CD14-positive monocyte (primary cell): ENCODE measurements around the gene PIAS1. TPM values are rescaled to one million over a fixed set of nuclear protein-coding genes. Genes with fewer than 3 reads are reported as not detected.

ENCODE experiments used
- DNase-seq, 3 donors: peaks; one replicate each; pipeline ENCODE4 v3.0.0-alpha.2; 2011 to 2022
- H2AFZ ChIP-seq: 2 replicates; pipeline ENCODE4 v1.6.0; 2012; ENCODE audit warnings: mild to moderate bottlenecking, low read depth, low read length, inconsistent platforms; ENCODE audit not compliant: insufficient read depth, poor library complexity, severe bottlenecking
- H3K27ac ChIP-seq, 2 donors: 1 replicate in 1 of 2; 2 replicates in 1 of 2; pipeline ENCODE4 v1.5.1; 2012 to 2013; ENCODE audit warnings: low read length in 2 of 2, control low read depth in 1 of 2, inconsistent platforms in 1 of 2, low read depth in 1 of 2, mild to moderate bottlenecking in 1 of 2
- H3K27me3 ChIP-seq, 2 donors: one replicate each; pipeline versions ENCODE4 v1.6.0 to v1.6.1; 2011 to 2013; ENCODE audit warnings: low read length in 2 of 2; ENCODE audit not compliant: control insufficient read depth in 2 of 2, insufficient read depth in 2 of 2
- H3K36me3 ChIP-seq, 2 donors: replicated peaks in 1 of 2; 1 replicate in 1 of 2; 2 replicates in 1 of 2; pipeline versions ENCODE4 v1.5.1 to v1.6.1; 2012 to 2013; ENCODE audit warnings: low read length in 2 of 2, control low read depth in 1 of 2, inconsistent platforms in 1 of 2, mild to moderate bottlenecking in 1 of 2; ENCODE audit not compliant: insufficient read depth in 2 of 2, control insufficient read depth in 1 of 2
- H3K4me1 ChIP-seq, 2 donors: 1 replicate in 1 of 2; 2 replicates in 1 of 2; pipeline versions ENCODE4 v1.5.1 to v1.6.1; 2012 to 2013; ENCODE audit warnings: low read length in 2 of 2, control low read depth in 1 of 2, inconsistent platforms in 1 of 2, mild to moderate bottlenecking in 1 of 2, moderate library complexity in 1 of 2; ENCODE audit not compliant: insufficient read depth in 2 of 2, control insufficient read depth in 1 of 2
- H3K4me2 ChIP-seq: replicated peaks from 2 replicates; pipeline ENCODE3; 2012; ENCODE audit warnings: low read length, moderate library complexity, mild to moderate bottlenecking; ENCODE audit not compliant: poor library complexity, severe bottlenecking; ENCODE audit errors: extremely low read depth
- H3K4me3 ChIP-seq, 3 experiments: fragments of 200-600 bp in 1 of 3; sonication (generic) in 1 of 3; replicated peaks in 1 of 3; 1 replicate in 2 of 3; 2 replicates in 1 of 3; pipeline ENCODE4 v1.5.1; 2011 to 2013; ENCODE audit warnings: low read length in 3 of 3, mild to moderate bottlenecking in 3 of 3, control low read depth in 2 of 3, low read depth in 2 of 3, inconsistent platforms in 1 of 3, moderate library complexity in 1 of 3
- H3K79me2 ChIP-seq: 2 replicates; pipeline ENCODE4 v1.6.0; 2012; ENCODE audit warnings: mild to moderate bottlenecking, control low read depth, inconsistent platforms, low read length, moderate library complexity; ENCODE audit not compliant: insufficient read depth
- H3K9ac ChIP-seq: 2 replicates; pipeline ENCODE4 v1.6.0; 2017; ENCODE audit warnings: low read length, mild to moderate bottlenecking; ENCODE audit not compliant: insufficient read depth, poor library complexity, severe bottlenecking
- H3K9me3 ChIP-seq, 2 donors: replicated peaks in 1 of 2; 1 replicate in 1 of 2; 2 replicates in 1 of 2; pipeline versions ENCODE4 v1.5.1 to v1.6.1; 2012 to 2013; ENCODE audit warnings: low read length in 2 of 2, control low read depth in 1 of 2; ENCODE audit not compliant: control insufficient read depth in 1 of 2, insufficient read depth in 1 of 2
- H4K20me1 ChIP-seq: 2 replicates; pipeline ENCODE4 v1.6.0; 2012; ENCODE audit warnings: mild to moderate bottlenecking, low read length, control low read depth, moderate library complexity; ENCODE audit not compliant: insufficient read depth
- H3K27ac Mint-ChIP-seq, 7 donors: one replicate each; pipeline ENCODE4 v1.8.0; 2020; ENCODE audit warnings: mild to moderate bottlenecking in 7 of 7, mixed read lengths in 7 of 7, moderate library complexity in 6 of 7, inconsistent platforms in 2 of 7
- H3K27me3 Mint-ChIP-seq, 3 donors: one replicate each; pipeline ENCODE4 v1.8.0; 2021 to 2022; ENCODE audit warnings: low read depth in 3 of 3, mild to moderate bottlenecking in 3 of 3, mixed read lengths in 3 of 3, moderate library complexity in 3 of 3, inconsistent platforms in 1 of 3
- H3K36me3 Mint-ChIP-seq, 2 donors: one replicate each; pipeline ENCODE4 v1.8.0; 2020; ENCODE audit warnings: mixed read lengths in 2 of 2, inconsistent platforms in 1 of 2, mild to moderate bottlenecking in 1 of 2
- H3K4me1 Mint-ChIP-seq: one replicate; pipeline ENCODE4 v1.8.0; 2020; ENCODE audit warnings: mild to moderate bottlenecking, mixed read lengths
- H3K4me3 Mint-ChIP-seq, 2 donors: one replicate each; pipeline ENCODE4 v1.8.0; 2020; ENCODE audit warnings: mild to moderate bottlenecking in 2 of 2, mixed read lengths in 2 of 2, moderate library complexity in 1 of 2
- H3K9me3 Mint-ChIP-seq, 7 donors: one replicate each; pipeline ENCODE4 v1.8.0; 2020 to 2022; ENCODE audit warnings: mixed read lengths in 7 of 7, mild to moderate bottlenecking in 6 of 7, moderate library complexity in 6 of 7, inconsistent platforms in 2 of 7
- WGBS: methylation state at CpG from one replicate; pipeline ENCODE4 v1.1.5; 2013; ENCODE audit warnings: missing lambda C conversion rate; ENCODE audit not compliant: insufficient coverage; 5-methylcytosine and 5-hydroxymethylcytosine counted together
- intact Hi-C, 2 donors: fragments of 100-400 bp; cut with micrococcal nuclease; formaldehyde crosslinking; loops; one replicate each; pipeline versions ENCODE4 v1.15.0 to v1.15.1; 2023
- polyA plus RNA-seq, 3 donors: library from polyadenylated mRNA; depleted of rRNA in 1 of 3; unstranded in 2 of 3; stranded (reverse) in 1 of 3; fragments of 300-500 nt in 2 of 3; fragments of >200 nt in 1 of 3; fragmentation: Illumina TruSeq in 2 of 3; gene quantifications; 1 replicate in 2 of 3; 2 replicates in 1 of 3; pipeline ENCODE4 v1.2.3, GENCODE V29; 2012 to 2021
- TF ChIP-seq, protein P1 (sequence below): fragments of 200-600 bp; IDR thresholded peaks from one replicate; pipeline ENCODE4 v1.8.0; 2022; ENCODE audit warnings: antibody characterized with exemption, mild to moderate bottlenecking

Gene PIAS1
- polyA plus RNA-seq, 3 donors, result 47.3 to 109 (median 89.8) TPM

DNA sequence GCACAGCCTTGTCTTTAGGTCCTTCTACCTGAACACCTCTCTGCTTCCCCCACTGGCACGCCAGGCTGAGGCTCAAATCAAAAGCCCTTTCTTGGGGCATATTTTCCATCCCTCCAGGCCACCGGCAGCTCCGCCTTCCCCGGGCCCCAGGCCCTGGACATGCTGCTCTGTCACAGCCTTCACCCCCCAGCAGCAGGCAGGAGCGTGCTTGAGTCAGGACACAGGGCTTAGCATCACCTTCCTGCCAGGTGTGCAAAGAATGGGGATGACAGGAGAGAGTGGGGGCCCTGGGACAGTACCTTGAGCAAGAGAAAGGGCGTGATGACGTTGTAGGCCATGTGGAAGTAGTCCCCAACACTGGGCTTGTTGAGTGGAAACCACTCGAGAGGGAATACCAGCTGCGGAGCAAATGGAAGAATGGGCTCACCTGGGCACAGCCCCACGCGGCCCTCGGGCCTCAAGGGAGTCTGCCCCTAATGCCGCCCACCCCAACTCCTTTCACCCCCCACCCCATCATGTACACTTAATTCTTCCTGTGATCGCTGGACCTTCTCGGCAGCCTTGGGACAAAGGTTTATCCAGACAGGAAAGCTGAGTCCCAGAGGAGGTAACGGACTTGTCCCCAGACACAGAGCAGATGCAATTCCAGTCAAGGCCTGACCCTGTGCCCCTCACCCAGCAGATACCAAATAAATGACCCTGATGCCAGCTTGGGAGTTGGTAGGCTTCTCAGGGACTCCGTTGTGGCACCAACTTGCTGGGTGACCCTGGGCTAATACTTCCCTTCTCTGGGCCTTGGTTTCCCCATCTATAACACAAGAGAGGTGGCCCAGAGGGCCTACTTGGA lies 160.1 kb downstream of the PIAS1 start:
- Mint-ChIP-seq H3K4me3 (no peak overlapping the region), H3K4me1 (peaks cover 33% of the 10 kb centered on the region), H3K27me3 (peaks cover 0 to 2% (median 0%) of the 10 kb centered on the region in 3 donors), H3K27ac (peak overlapping the region in 6 of 7 donors; percentile 18 to 80 (median 48)), H3K36me3 (peaks cover 0 to 32% of the 10 kb centered on the region in 2 donors), H3K9me3 (no peaks in the 10 kb centered on the region)
- TF ChIP-seq, protein P1, sequence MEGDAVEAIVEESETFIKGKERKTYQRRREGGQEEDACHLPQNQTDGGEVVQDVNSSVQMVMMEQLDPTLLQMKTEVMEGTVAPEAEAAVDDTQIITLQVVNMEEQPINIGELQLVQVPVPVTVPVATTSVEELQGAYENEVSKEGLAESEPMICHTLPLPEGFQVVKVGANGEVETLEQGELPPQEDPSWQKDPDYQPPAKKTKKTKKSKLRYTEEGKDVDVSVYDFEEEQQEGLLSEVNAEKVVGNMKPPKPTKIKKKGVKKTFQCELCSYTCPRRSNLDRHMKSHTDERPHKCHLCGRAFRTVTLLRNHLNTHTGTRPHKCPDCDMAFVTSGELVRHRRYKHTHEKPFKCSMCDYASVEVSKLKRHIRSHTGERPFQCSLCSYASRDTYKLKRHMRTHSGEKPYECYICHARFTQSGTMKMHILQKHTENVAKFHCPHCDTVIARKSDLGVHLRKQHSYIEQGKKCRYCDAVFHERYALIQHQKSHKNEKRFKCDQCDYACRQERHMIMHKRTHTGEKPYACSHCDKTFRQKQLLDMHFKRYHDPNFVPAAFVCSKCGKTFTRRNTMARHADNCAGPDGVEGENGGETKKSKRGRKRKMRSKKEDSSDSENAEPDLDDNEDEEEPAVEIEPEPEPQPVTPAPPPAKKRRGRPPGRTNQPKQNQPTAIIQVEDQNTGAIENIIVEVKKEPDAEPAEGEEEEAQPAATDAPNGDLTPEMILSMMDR, result no peak
- no peak overlapping the region for H2AFZ ChIP-seq
- no peaks in the 10 kb centered on the region for H3K9me3 ChIP-seq
- H4K20me1 ChIP-seq, result peaks cover 26% of the 10 kb centered on the region
- H3K36me3 ChIP-seq, result peaks cover 0 to 35% of the 10 kb centered on the region in 2 donors
- H3K4me1 ChIP-seq, result peaks cover 31 to 37% of the 10 kb centered on the region in 2 donors
- intact Hi-C loops, result no loop called here
- H3K79me2 ChIP-seq, result peaks cover 58% of the 10 kb centered on the region
- over 99% methylated on average over 13 of the region's 17 CpGs for WGBS
- H3K4me2 ChIP-seq, result peak overlapping the region; percentile 18
- DNase-seq, result no peak
- H3K4me3 ChIP-seq, result no peak overlapping the region
- H3K27me3 ChIP-seq, result no peaks in the 10 kb centered on the region
- peak overlapping the region; percentile 44 to 73 for H3K27ac ChIP-seq
- H3K9ac ChIP-seq, result no peak overlapping the region

DNA sequence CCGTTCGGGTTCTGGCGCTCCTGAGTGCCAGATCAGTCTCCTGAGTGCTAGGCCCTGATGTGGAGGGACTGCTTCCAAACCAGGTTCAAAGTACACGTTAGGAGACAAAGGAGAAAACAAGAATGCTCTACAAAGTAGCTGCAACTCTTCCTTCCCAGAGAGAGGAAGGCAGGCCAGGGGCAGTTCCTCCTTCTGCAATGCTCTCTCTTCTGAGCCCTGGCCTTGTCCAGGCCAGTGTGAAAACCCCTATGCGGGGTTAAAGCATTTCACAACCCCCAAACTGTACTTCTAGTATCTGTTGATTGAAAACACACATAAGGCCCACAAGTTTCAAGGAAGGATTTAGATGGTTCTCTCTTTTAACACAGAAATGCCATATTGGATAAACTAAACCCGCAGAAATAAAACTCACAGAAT lies 160.7 kb downstream of the PIAS1 start:
- H3K27ac Mint-ChIP-seq, result peak overlapping the region in 6 of 7 donors; percentile 18 to 80 (median 42)

More for the DNA sequence above, 160.7 kb downstream of the PIAS1 start:
- Histone ChIP-seq H3K4me3 (no peak overlapping the region), H3K9me3 (no peaks in the 10 kb centered on the region), H3K79me2 (peaks cover 64% of the 10 kb centered on the region), H4K20me1 (peaks cover 31% of the 10 kb centered on the region), H3K9ac (no peak overlapping the region), H3K4me2 (peak overlapping the region; percentile 18), H3K36me3 (peaks cover 0 to 41% of the 10 kb centered on the region in 2 donors), H2AFZ (no peak overlapping the region), H3K27ac (peak overlapping the region; percentile 44 to 73), H3K4me1 (peaks cover 25 to 31% of the 10 kb centered on the region in 2 donors), H3K27me3 (no peaks in the 10 kb centered on the region)
- intact Hi-C loops, result no loop called here
- Mint-ChIP-seq H3K9me3 (no peaks in the 10 kb centered on the region), H3K4me3 (no peak overlapping the region), H3K4me1 (peaks cover 27% of the 10 kb centered on the region), H3K27me3 (peaks cover 0 to 2% (median 0%) of the 10 kb centered on the region in 3 donors), H3K36me3 (peaks cover 0 to 33% of the 10 kb centered on the region in 2 donors)
- TF ChIP-seq, protein P1, result no peak
- DNase-seq, result peak in 2 of 3 donors; percentile 31 to 66
- 0% methylated on average over 1 of the region's 6 CpGs for WGBS
